ENCODE results near the gene CDV3. TPM values are rescaled to one million over a fixed set of nuclear protein-coding genes. Genes with fewer than 3 reads are reported as not detected.

CDV3 gene
- total and polyA plus RNA-seq, 9 of the 15 experiments (the other 6 are each of a cell fraction or from before 2014, with no cell fraction given) = 72.3 to 273 (median 116) TPM

DNA sequence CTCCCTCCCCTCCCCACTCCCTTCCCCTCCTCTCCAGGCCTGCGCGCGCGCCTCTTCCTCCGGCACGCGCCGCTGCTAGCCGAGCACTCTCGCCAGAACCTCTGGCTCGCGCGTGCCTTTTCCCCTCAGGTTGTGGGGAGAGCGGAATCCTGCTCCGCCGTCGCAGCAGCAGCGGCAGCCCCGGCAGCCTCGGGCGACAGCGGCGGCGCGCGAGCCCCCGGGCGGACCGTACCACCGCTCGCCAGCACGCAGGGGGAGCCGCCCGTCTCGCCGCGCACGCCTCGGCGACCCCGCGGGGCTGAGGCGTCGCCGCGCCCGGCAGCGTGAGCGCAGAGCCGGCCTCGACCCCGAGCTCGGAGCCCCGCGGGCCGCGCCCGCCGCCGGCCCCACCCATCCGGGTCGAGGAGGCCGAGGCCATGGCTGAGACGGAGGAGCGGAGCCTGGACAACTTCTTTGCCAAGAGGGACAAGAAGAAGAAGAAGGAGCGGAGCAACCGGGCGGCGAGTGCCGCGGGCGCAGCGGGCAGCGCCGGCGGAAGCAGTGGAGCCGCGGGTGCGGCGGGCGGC, at the start of gene CDV3 (continued):
- TF ChIP-seq ZNF24 (IDR thresholded peaks at IDR 0.05) = peak; percentile 27; the same call in 1 of the 2 replicates
- TF ChIP-seq PTTG1 (tag; IDR thresholded peaks at IDR 0.05; ENCODE audit: low read depth) = no peak
- no peak for TF ChIP-seq FOXK2 (conservative IDR thresholded peaks at IDR 0.05 in 1 of 2, IDR thresholded peaks at IDR 0.05 in 1 of 2; ENCODE audit: low read depth in 2 of 2)
- TF ChIP-seq ZNF79 (CRISPR knock-in tag; IDR thresholded peaks at IDR 0.05; ENCODE audit: low read depth) = no peak
- TF ChIP-seq, protein P1, sequence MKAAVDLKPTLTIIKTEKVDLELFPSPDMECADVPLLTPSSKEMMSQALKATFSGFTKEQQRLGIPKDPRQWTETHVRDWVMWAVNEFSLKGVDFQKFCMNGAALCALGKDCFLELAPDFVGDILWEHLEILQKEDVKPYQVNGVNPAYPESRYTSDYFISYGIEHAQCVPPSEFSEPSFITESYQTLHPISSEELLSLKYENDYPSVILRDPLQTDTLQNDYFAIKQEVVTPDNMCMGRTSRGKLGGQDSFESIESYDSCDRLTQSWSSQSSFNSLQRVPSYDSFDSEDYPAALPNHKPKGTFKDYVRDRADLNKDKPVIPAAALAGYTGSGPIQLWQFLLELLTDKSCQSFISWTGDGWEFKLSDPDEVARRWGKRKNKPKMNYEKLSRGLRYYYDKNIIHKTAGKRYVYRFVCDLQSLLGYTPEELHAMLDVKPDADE (conservative IDR thresholded peaks at IDR 0.05; ENCODE audit: control insufficient read depth, low read depth, low read length) = no peak
- TF ChIP-seq E2F1 (CRISPR knock-in tag; IDR thresholded peaks at IDR 0.05) = no peak
- TF ChIP-seq POLR2AphosphoS5 (IDR thresholded peaks at IDR 0.05; ENCODE audit: control insufficient read depth, insufficient read depth, low read depth, low read length) = peak; percentile 77
- no peak for TF ChIP-seq TCF15 (CRISPR knock-in tag; IDR thresholded peaks at IDR 0.05)
- TF ChIP-seq KLF6 (CRISPR knock-in tag; IDR thresholded peaks at IDR 0.05; ENCODE audit: borderline replicate concordance) = no peak
- TF ChIP-seq, protein P2, sequence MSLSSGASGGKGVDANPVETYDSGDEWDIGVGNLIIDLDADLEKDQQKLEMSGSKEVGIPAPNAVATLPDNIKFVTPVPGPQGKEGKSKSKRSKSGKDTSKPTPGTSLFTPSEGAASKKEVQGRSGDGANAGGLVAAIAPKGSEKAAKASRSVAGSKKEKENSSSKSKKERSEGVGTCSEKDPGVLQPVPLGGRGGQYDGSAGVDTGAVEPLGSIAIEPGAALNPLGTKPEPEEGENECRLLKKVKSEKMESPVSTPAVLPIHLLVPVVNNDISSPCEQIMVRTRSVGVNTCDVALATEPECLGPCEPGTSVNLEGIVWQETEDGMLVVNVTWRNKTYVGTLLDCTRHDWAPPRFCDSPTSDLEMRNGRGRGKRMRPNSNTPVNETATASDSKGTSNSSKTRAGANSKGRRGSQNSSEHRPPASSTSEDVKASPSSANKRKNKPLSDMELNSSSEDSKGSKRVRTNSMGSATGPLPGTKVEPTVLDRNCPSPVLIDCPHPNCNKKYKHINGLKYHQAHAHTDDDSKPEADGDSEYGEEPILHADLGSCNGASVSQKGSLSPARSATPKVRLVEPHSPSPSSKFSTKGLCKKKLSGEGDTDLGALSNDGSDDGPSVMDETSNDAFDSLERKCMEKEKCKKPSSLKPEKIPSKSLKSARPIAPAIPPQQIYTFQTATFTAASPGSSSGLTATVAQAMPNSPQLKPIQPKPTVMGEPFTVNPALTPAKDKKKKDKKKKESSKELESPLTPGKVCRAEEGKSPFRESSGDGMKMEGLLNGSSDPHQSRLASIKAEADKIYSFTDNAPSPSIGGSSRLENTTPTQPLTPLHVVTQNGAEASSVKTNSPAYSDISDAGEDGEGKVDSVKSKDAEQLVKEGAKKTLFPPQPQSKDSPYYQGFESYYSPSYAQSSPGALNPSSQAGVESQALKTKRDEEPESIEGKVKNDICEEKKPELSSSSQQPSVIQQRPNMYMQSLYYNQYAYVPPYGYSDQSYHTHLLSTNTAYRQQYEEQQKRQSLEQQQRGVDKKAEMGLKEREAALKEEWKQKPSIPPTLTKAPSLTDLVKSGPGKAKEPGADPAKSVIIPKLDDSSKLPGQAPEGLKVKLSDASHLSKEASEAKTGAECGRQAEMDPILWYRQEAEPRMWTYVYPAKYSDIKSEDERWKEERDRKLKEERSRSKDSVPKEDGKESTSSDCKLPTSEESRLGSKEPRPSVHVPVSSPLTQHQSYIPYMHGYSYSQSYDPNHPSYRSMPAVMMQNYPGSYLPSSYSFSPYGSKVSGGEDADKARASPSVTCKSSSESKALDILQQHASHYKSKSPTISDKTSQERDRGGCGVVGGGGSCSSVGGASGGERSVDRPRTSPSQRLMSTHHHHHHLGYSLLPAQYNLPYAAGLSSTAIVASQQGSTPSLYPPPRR (CRISPR knock-in tag; IDR thresholded peaks at IDR 0.05; ENCODE audit: borderline replicate concordance) = no peak
- TF ChIP-seq, protein P3, sequence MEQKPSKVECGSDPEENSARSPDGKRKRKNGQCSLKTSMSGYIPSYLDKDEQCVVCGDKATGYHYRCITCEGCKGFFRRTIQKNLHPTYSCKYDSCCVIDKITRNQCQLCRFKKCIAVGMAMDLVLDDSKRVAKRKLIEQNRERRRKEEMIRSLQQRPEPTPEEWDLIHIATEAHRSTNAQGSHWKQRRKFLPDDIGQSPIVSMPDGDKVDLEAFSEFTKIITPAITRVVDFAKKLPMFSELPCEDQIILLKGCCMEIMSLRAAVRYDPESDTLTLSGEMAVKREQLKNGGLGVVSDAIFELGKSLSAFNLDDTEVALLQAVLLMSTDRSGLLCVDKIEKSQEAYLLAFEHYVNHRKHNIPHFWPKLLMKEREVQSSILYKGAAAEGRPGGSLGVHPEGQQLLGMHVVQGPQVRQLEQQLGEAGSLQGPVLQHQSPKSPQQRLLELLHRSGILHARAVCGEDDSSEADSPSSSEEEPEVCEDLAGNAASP (IDR thresholded peaks at IDR 0.05) = no peak
- TF ChIP-seq MECOM (CRISPR knock-in tag; IDR thresholded peaks at IDR 0.05) = no peak
- TF ChIP-seq, protein P4, sequence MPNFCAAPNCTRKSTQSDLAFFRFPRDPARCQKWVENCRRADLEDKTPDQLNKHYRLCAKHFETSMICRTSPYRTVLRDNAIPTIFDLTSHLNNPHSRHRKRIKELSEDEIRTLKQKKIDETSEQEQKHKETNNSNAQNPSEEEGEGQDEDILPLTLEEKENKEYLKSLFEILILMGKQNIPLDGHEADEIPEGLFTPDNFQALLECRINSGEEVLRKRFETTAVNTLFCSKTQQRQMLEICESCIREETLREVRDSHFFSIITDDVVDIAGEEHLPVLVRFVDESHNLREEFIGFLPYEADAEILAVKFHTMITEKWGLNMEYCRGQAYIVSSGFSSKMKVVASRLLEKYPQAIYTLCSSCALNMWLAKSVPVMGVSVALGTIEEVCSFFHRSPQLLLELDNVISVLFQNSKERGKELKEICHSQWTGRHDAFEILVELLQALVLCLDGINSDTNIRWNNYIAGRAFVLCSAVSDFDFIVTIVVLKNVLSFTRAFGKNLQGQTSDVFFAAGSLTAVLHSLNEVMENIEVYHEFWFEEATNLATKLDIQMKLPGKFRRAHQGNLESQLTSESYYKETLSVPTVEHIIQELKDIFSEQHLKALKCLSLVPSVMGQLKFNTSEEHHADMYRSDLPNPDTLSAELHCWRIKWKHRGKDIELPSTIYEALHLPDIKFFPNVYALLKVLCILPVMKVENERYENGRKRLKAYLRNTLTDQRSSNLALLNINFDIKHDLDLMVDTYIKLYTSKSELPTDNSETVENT (CRISPR knock-in tag; IDR thresholded peaks at IDR 0.05) = no peak
- no peak for TF ChIP-seq HDGF (IDR thresholded peaks at IDR 0.05)
